BE2C (cell line): Measurements from ENCODE around the gene SMS. TPM values are rescaled to one million over a fixed set of nuclear protein-coding genes. Genes with fewer than 3 reads are reported as not detected.

Experiments
- DNase-seq: peaks from one replicate; pipeline ENCODE4 v3.0.0-alpha.2; 2020
- H3K27me3 ChIP-seq: fragments of 250-450 bp; sonication (Bioruptor Pico); 2 replicates; pipeline ENCODE4 v1.5.1; 2020; ENCODE audit warnings: mild to moderate bottlenecking
- H3K36me3 ChIP-seq: fragments of 250-450 bp; sonication (Bioruptor Pico); 2 replicates; pipeline ENCODE4 v1.5.1; 2020; ENCODE audit warnings: mild to moderate bottlenecking
- H3K4me1 ChIP-seq: fragments of 250-450 bp; sonication (Bioruptor Pico); 2 replicates; pipeline ENCODE4 v1.5.1; 2020
- H3K4me3 ChIP-seq: 2 replicates; pipeline ENCODE4 v1.5.1; 2011; ENCODE audit warnings: low read depth, low read length
- H3K9me3 ChIP-seq: fragments of 250-450 bp; sonication (Bioruptor Pico); 2 replicates; pipeline ENCODE4 v1.5.1; 2020
- CTCF ChIP-seq: IDR thresholded peaks from 2 replicates; pipeline ENCODE4 v1.5.1; 2012; ENCODE audit warnings: mild to moderate bottlenecking, low read depth, low read length
- polyA plus RNA-seq: library from polyadenylated mRNA; unstranded; fragments of >200 nt; gene quantifications from one replicate; pipeline ENCODE4 v1.2.1, GENCODE V29; 2012; ENCODE audit warnings: low read depth, missing spikeins; ENCODE audit not compliant: insufficient read length, insufficient read depth

SMS gene
- 56.0 TPM for polyA plus RNA-seq

GRCh38 chrX:21940356-21940829 is at the start of gene SMS:
TSS of gene SMS (plus strand) at chrX:21940709. CDS start at chrX:21940825, 116 bp downstream.
- Histone ChIP-seq H3K4me3 (peak within 1 kb of the TSS; percentile 65), H3K36me3 (no peaks in the 10 kb centered on the region), H3K27me3 (no peaks in the 10 kb centered on the region), H3K9me3 (no peaks in the 10 kb centered on the region), H3K4me1 (no peaks in the 10 kb centered on the region)
- TF ChIP-seq CTCF: no peak
- peak; percentile 75 for DNase-seq

- DNase-seq: no peak
- H3K4me3 ChIP-seq: no peak overlapping the region
- no peaks in the 10 kb centered on the region for H3K27me3 ChIP-seq
- H3K4me1 ChIP-seq: no peaks in the 10 kb centered on the region
- H3K36me3 ChIP-seq: no peaks in the 10 kb centered on the region
- no peak for TF ChIP-seq CTCF
- H3K9me3 ChIP-seq: no peaks in the 10 kb centered on the region
These were observed 35.2 kb upstream of the SMS start for GRCh38 chrX:21905313-21905712.

- Histone ChIP-seq H3K9me3 (no peaks in the 10 kb centered on the region), H3K36me3 (no peaks in the 10 kb centered on the region), H3K4me3 (no peak overlapping the region), H3K27me3 (no peaks in the 10 kb centered on the region), H3K4me1 (no peaks in the 10 kb centered on the region)
- DNase-seq: no peak
- TF ChIP-seq CTCF: no peak
These were observed 34.6 kb upstream of the SMS start for GRCh38 chrX:21905953-21906352.

GRCh38 chrX:21907260-21907659 is 33.2 kb upstream of the SMS start:
- TF ChIP-seq CTCF: no peak
- Histone ChIP-seq H3K9me3 (no peaks in the 10 kb centered on the region), H3K4me3 (no peak overlapping the region), H3K27me3 (no peaks in the 10 kb centered on the region), H3K36me3 (no peaks in the 10 kb centered on the region), H3K4me1 (no peaks in the 10 kb centered on the region)
- DNase-seq: no peak

- Histone ChIP-seq H3K4me1 (no peaks in the 10 kb centered on the region), H3K27me3 (no peaks in the 10 kb centered on the region), H3K9me3 (no peaks in the 10 kb centered on the region), H3K4me3 (no peak overlapping the region), H3K36me3 (no peaks in the 10 kb centered on the region)
- no peak for DNase-seq
- TF ChIP-seq CTCF: no peak
These were observed 29.0 kb upstream of the SMS start for GRCh38 chrX:21911481-21911880.

- no peak for DNase-seq
- Histone ChIP-seq H3K9me3 (no peaks in the 10 kb centered on the region), H3K36me3 (no peaks in the 10 kb centered on the region), H3K4me1 (no peaks in the 10 kb centered on the region), H3K27me3 (no peaks in the 10 kb centered on the region), H3K4me3 (no peak overlapping the region)
- TF ChIP-seq CTCF: no peak
These were observed 28.3 kb upstream of the SMS start for GRCh38 chrX:21912220-21912619.
